ENCODE measurements around the gene TLX3. TPM values are rescaled to one million over a fixed set of nuclear protein-coding genes. Genes with fewer than 3 reads are reported as not detected.

The TLX3 gene
- total RNA-seq, 2 donors from 2014 or later, result not detected

DNA sequence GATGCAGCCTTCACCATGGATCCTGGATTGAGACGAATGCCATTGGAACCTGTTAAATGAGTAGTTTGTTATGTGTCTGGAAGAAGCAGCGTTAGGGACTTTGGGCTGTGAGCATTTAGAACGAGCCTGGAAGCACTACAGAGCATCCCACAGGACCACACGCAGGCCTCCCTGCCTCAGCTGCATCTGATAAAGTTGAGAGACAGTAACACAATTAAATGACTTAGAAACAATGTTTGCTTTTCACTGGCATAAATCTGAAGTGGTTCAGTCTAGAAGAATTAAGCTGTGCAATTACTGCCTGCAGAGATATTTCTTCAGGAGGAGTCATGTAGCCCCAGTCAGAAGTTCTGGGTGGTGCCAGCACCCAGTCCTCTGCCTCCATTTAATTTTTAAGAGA, 9.8 kb upstream of the TLX3 start:
- Histone ChIP-seq H3K4me3 (no peak overlapping the region), H3K27ac (no peak overlapping the region), H3K27me3 (no peaks in the 10 kb centered on the region), H3K9me3 (no peaks in the 10 kb centered on the region), H3K36me3 (replicated peaks in 1 of 2; ENCODE audit: insufficient read depth in 1 of 2, low read depth in 2 of 2) (no peaks in the 10 kb centered on the region), H3K4me1 (no peaks in the 10 kb centered on the region)
- DNase-seq (no peak), ATAC-seq (no peak)
- intact Hi-C loops (cut with DNase I), result no loop called here
- TF ChIP-seq, protein P1, sequence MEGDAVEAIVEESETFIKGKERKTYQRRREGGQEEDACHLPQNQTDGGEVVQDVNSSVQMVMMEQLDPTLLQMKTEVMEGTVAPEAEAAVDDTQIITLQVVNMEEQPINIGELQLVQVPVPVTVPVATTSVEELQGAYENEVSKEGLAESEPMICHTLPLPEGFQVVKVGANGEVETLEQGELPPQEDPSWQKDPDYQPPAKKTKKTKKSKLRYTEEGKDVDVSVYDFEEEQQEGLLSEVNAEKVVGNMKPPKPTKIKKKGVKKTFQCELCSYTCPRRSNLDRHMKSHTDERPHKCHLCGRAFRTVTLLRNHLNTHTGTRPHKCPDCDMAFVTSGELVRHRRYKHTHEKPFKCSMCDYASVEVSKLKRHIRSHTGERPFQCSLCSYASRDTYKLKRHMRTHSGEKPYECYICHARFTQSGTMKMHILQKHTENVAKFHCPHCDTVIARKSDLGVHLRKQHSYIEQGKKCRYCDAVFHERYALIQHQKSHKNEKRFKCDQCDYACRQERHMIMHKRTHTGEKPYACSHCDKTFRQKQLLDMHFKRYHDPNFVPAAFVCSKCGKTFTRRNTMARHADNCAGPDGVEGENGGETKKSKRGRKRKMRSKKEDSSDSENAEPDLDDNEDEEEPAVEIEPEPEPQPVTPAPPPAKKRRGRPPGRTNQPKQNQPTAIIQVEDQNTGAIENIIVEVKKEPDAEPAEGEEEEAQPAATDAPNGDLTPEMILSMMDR (IDR thresholded peaks at IDR 0.05), result no peak
- TF ChIP-seq POLR2A (IDR thresholded peaks at IDR 0.05), result no peak
- WGBS, 2 donors, result 86 to 91% methylated on average over 4 of the region's 4 CpGs

DNA sequence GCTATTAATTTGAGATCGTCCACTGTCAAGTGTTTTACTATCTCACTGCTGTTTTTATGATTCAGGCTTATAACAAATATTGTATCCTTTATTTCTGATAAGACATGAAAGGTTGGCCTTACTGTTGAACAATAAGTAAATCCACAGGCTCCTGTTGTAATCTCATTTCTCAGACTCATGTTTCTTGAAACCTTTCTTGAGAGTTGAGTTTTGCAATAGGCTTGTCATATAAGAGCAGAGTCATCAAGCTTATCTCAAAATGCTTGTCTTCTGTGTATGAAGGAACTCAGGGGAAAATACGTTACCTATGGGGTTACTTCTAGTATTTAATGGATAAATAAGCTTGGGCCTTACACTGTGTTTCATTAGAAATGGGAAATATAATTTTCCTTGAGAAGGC, 9.2 kb upstream of the TLX3 start:
- ATAC-seq (no peak), DNase-seq (no peak)
- intact Hi-C loops (cut with DNase I), result no loop called here
- H3K27ac ChIP-seq, result no peak overlapping the region
- no peaks in the 10 kb centered on the region for H3K9me3 ChIP-seq
- 91 to 93% methylated on average over 2 of the region's 2 CpGs for WGBS, 2 donors
- H3K36me3 ChIP-seq (replicated peaks in 1 of 2; ENCODE audit: insufficient read depth in 1 of 2, low read depth in 2 of 2), result no peaks in the 10 kb centered on the region
- H3K4me3 ChIP-seq, result no peak overlapping the region
- TF ChIP-seq, protein P1 (IDR thresholded peaks at IDR 0.05), result no peak
- TF ChIP-seq POLR2A (IDR thresholded peaks at IDR 0.05), result no peak
- H3K27me3 ChIP-seq, result no peaks in the 10 kb centered on the region
- H3K4me1 ChIP-seq, result no peaks in the 10 kb centered on the region

DNA sequence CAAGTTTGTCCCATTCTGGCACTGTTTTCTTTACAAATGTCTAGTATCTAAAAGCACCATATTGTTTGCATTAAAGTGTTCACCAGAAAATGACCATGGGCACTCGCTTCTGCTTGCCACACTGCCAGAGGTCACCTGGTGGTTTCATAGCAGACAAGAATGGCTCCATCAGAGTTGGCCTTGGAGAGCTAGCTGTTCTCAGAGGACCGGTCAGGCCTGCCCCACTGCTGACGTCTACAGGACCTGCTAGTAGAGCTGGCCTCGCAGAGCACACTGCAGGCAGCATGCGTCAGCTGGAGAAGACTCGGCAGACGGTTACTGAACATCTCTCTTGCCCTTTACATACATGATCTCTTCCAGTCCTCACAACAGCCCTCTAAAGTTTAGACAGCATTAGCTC, 8.7 kb upstream of the TLX3 start:
- no peak for DNase-seq
- TF ChIP-seq POLR2A (IDR thresholded peaks at IDR 0.05), result no peak
- TF ChIP-seq, protein P1 (IDR thresholded peaks at IDR 0.05), result no peak
- H3K4me3 ChIP-seq, result no peak overlapping the region
- H3K9me3 ChIP-seq, result no peaks in the 10 kb centered on the region
- intact Hi-C loops (cut with DNase I), result no loop called here
- no peaks in the 10 kb centered on the region for H3K4me1 ChIP-seq
- no peak overlapping the region for H3K27ac ChIP-seq
- no peaks in the 10 kb centered on the region for H3K36me3 ChIP-seq (replicated peaks in 1 of 2; ENCODE audit: insufficient read depth in 1 of 2, low read depth in 2 of 2)
- WGBS, 2 donors, result 90 to 96% methylated on average over 7 of the region's 7 CpGs
- no peak for ATAC-seq
- H3K27me3 ChIP-seq, result no peaks in the 10 kb centered on the region

DNA sequence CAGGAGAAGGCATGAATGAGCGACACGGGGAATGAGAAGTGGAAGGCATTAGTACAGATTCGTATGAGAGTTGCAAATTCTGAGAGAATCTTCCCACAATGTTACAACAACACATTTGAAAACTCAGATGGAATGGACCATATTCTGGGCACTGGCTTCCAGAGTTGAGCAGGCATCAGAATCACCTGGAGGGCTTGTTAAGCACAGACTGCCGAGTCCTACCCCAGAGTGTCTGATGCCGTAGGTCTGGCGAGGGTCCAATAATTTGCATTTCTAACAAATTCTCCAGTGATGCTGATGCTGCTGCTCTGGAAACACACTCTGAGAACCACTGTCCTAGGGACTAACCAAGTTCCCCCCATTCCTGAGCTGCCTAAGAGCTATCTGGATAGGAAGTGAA, 2.9 kb upstream of the TLX3 start:
- no peak overlapping the region for H3K4me3 ChIP-seq
- ATAC-seq (no peak), DNase-seq (no peak)
- TF ChIP-seq, protein P1 (IDR thresholded peaks at IDR 0.05), result no peak
- TF ChIP-seq POLR2A (IDR thresholded peaks at IDR 0.05), result no peak
- intact Hi-C loops (cut with DNase I), result no loop called here
- no peak overlapping the region for H3K27ac ChIP-seq
- no peaks in the 10 kb centered on the region for H3K36me3 ChIP-seq (replicated peaks in 1 of 2; ENCODE audit: insufficient read depth in 1 of 2, low read depth in 2 of 2)
- WGBS, 2 donors, result 26 to 55% methylated on average over 3 to 6 of the region's 6 CpGs
- H3K9me3 ChIP-seq, result no peaks in the 10 kb centered on the region
- peaks cover 5 to 41% of the 10 kb centered on the region in 2 donors for H3K27me3 ChIP-seq
- peaks cover 25% of the 10 kb centered on the region for H3K4me1 ChIP-seq

DNA sequence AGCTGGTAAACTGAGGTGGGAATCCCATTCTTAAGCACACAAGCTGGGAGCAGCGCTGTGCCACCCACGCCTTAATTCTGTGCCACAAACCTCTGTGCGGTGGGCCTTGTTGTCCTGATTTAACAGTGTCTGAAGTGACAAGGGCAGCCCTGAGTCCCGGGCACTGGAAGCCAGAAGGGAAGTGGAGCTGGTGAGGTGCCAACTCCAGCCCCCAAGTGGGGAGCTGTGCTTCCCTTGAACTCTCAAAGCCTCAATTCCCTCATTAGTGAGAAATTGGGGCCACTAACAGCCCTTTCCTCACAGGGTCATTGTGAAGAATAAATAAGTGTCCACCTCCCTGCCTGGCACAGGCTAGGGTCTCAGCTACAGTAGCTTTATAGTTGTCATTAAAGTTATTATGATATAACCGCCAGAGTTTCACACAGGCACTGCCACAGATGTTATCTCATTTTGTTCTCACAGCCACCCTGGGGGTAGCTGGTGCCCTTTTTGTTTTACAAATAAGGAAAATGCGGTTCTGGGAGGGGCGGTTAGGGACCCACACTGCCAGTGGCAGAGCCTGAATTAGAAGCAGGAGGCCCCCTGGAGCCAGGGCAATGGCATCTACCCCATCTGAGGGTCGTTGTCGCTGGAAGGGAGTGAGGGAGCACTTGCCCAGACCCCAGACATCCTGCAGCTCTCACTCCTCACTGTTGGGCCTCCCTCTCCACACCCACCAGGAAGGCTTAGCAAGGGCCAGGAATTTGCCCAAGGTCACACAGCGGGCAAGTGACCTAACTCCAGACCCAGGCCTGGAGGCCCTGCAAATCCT, 2.1 kb upstream of the TLX3 start:
- intact Hi-C loops (cut with DNase I), result no loop called here
- Histone ChIP-seq H3K27me3 (peaks cover 5 to 49% of the 10 kb centered on the region in 2 donors), H3K4me3 (no peak overlapping the region), H3K27ac (no peak overlapping the region), H3K36me3 (replicated peaks in 1 of 2; ENCODE audit: insufficient read depth in 1 of 2, low read depth in 2 of 2) (no peaks in the 10 kb centered on the region), H3K4me1 (peaks cover 33% of the 10 kb centered on the region), H3K9me3 (no peaks in the 10 kb centered on the region)
- TF ChIP-seq POLR2A (IDR thresholded peaks at IDR 0.05), result no peak
- TF ChIP-seq, protein P1 (IDR thresholded peaks at IDR 0.05), result no peak
- ATAC-seq (no peak), DNase-seq (no peak)
- 25 to 57% methylated on average over 8 to 10 of the region's 10 CpGs for WGBS, 2 donors
